Central memory CD4-positive, alpha-beta T cell (primary cell): ENCODE measurements around the gene TGIF1.
"Not testable (repeated sequence)": the region's sequence is repeated elsewhere in the genome, so short reads cannot be mapped to it uniquely, and the experiment has no call there.

Experiments
- DNase-seq: peaks from one replicate; pipeline ENCODE4 v3.0.0; 2022

Gene TGIF1

GRCh38 chr18:3456686-3457069, 6.7 kb downstream of the TGIF1 start:
- no peak for DNase-seq

GRCh38 chr18:3457261-3457724, 7.3 kb downstream of the TGIF1 start:
- no peak for DNase-seq

- DNase-seq = peak; percentile 28
Measured at GRCh38 chr18:3458378-3458777, 8.4 kb downstream of the TGIF1 start.

- DNase-seq = no peak
Measured at GRCh38 chr18:3458952-3459853, 9.2 kb downstream of the TGIF1 start.

GRCh38 chr18:3460823-3461398, 10.9 kb downstream of the TGIF1 start:
- DNase-seq = no peak

- DNase-seq = no peak
Measured at GRCh38 chr18:3461704-3462103, 11.7 kb downstream of the TGIF1 start.

GRCh38 chr18:3463051-3463450, 13.1 kb downstream of the TGIF1 start:
- no peak for DNase-seq

GRCh38 chr18:3466045-3466444, 16.1 kb downstream of the TGIF1 start:
- no peak for DNase-seq

- no peak for DNase-seq
Measured at GRCh38 chr18:3466872-3467271, 16.9 kb downstream of the TGIF1 start.

GRCh38 chr18:3468066-3468705, 18.2 kb downstream of the TGIF1 start:
- no peak for DNase-seq

- DNase-seq = no peak
Measured at GRCh38 chr18:3468833-3469232, 18.9 kb downstream of the TGIF1 start.

- no peak for DNase-seq
Measured at GRCh38 chr18:3471141-3471648, 21.2 kb downstream of the TGIF1 start.

GRCh38 chr18:3472121-3472520, 22.1 kb downstream of the TGIF1 start:
- not testable (repeated sequence) for DNase-seq

GRCh38 chr18:3472681-3473544, 22.9 kb downstream of the TGIF1 start:
- no peak for DNase-seq

GRCh38 chr18:3478262-3478978, 28.4 kb downstream of the TGIF1 start:
- DNase-seq = no peak

GRCh38 chr18:3479978-3480509, 30.1 kb downstream of the TGIF1 start:
- no peak for DNase-seq

GRCh38 chr18:3480827-3481573, 31.0 kb downstream of the TGIF1 start:
- DNase-seq = no peak

- no peak for DNase-seq
Measured at GRCh38 chr18:3481696-3482210, 31.8 kb downstream of the TGIF1 start.

GRCh38 chr18:3482258-3482657, 32.3 kb downstream of the TGIF1 start:
- DNase-seq = no peak
